Stimulated activated CD8-positive, alpha-beta memory T cell treated with anti-CD3 and anti-CD28 coated beads, Interleukin-7, amount 100 ng/mL, for 48 hours (primary cell): ENCODE data around the gene ARAP3.
"Not testable (repeated sequence)": the region's sequence is repeated elsewhere in the genome, so short reads cannot be mapped to it uniquely, and the experiment has no call there.

Source experiments
- DNase-seq, 2 donors: peaks; one replicate each; pipeline ENCODE4 v3.0.0-alpha.2; 2020; ENCODE audit warnings: low read depth in 1 of 2; ENCODE audit errors: extremely low read depth in 1 of 2

ARAP3 gene

GRCh38 chr5:141681695-141682641, at the start of gene ARAP3:
Gene ARAP3, minus strand, starts transcription at chr5:141682230. Its CDS starts 1,744 bp downstream, at chr5:141680486.
- no peak for DNase-seq

- DNase-seq: no peak
Measured at GRCh38 chr5:141729387-141730006, 47.5 kb upstream of the ARAP3 start.

GRCh38 chr5:141725891-141726290, 43.9 kb upstream of the ARAP3 start:
- no peak for DNase-seq

- not testable (repeated sequence) for DNase-seq
Measured at GRCh38 chr5:141725174-141725573, 43.1 kb upstream of the ARAP3 start.

- no peak for DNase-seq
Measured at GRCh38 chr5:141722266-141722665, 40.2 kb upstream of the ARAP3 start.

- DNase-seq: no peak
Measured at GRCh38 chr5:141717043-141717442, 35.0 kb upstream of the ARAP3 start.

GRCh38 chr5:141716468-141716867, 34.4 kb upstream of the ARAP3 start:
- no peak for DNase-seq

GRCh38 chr5:141716009-141716408, 34.0 kb upstream of the ARAP3 start:
- DNase-seq: no peak

GRCh38 chr5:141715346-141715905, 33.4 kb upstream of the ARAP3 start:
- DNase-seq: no peak

GRCh38 chr5:141714542-141715310, 32.7 kb upstream of the ARAP3 start:
- DNase-seq: no peak

GRCh38 chr5:141713616-141714309, 31.7 kb upstream of the ARAP3 start:
- no peak for DNase-seq

GRCh38 chr5:141711687-141712086, 29.7 kb upstream of the ARAP3 start:
- no peak for DNase-seq

GRCh38 chr5:141709699-141710267, 27.8 kb upstream of the ARAP3 start:
- no peak for DNase-seq

- DNase-seq: no peak
Measured at GRCh38 chr5:141708016-141708415, 26.0 kb upstream of the ARAP3 start.

- DNase-seq: no peak
Measured at GRCh38 chr5:141707510-141707909, 25.5 kb upstream of the ARAP3 start.

GRCh38 chr5:141706121-141706520, 24.1 kb upstream of the ARAP3 start:
- no peak for DNase-seq

- no peak for DNase-seq
Measured at GRCh38 chr5:141705469-141705868, 23.4 kb upstream of the ARAP3 start.

GRCh38 chr5:141704782-141705297, 22.8 kb upstream of the ARAP3 start:
- no peak for DNase-seq

- DNase-seq: no peak
Measured at GRCh38 chr5:141703133-141703561, 21.1 kb upstream of the ARAP3 start.
